NB4 (cell line): ENCODE data around the gene APOBEC3C.

ENCODE experiments used
- MYC ChIP-seq: IDR thresholded peaks from 2 replicates; pipeline ENCODE4 v1.6.1; 2011; ENCODE audit warnings: low read depth, low read length
- TF ChIP-seq, protein P1 (sequence below): IDR thresholded peaks from one replicate; pipeline ENCODE4 v1.5.1; 2012; ENCODE audit warnings: low read depth, low read length

DNA sequence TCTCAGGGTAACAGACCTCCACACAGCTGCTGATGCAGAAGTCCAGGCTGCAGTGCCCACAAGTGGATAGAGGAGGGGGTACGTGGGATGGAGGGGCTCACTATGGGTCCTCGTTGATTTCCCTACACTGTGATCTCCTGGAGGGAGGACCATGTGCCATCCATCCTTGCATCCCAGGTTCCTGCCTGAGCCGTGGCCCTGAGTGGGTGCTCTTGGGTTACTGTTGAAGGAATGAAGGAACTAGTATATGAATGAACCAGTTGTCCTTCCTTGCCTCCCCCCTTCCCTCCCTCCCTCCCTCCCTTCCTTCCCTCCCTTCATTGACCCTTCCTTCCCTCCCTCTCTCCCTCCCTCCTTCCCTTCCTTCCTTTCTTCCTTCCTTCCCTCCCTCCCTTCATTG, 16.5 kb upstream of the APOBEC3C start:
- TF ChIP-seq MYC: no peak
- TF ChIP-seq, protein P1, sequence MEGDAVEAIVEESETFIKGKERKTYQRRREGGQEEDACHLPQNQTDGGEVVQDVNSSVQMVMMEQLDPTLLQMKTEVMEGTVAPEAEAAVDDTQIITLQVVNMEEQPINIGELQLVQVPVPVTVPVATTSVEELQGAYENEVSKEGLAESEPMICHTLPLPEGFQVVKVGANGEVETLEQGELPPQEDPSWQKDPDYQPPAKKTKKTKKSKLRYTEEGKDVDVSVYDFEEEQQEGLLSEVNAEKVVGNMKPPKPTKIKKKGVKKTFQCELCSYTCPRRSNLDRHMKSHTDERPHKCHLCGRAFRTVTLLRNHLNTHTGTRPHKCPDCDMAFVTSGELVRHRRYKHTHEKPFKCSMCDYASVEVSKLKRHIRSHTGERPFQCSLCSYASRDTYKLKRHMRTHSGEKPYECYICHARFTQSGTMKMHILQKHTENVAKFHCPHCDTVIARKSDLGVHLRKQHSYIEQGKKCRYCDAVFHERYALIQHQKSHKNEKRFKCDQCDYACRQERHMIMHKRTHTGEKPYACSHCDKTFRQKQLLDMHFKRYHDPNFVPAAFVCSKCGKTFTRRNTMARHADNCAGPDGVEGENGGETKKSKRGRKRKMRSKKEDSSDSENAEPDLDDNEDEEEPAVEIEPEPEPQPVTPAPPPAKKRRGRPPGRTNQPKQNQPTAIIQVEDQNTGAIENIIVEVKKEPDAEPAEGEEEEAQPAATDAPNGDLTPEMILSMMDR: no peak
